Spleen (tissue), 7 donors: ENCODE data around the gene RIT1.

Experiments used
- CTCF ChIP-seq, 11 experiments: fragments of 200-600 bp in 7 of 11; fragments of 450-650 bp in 4 of 11; sonication (generic) in 4 of 11; IDR thresholded peaks in 8 of 11; conservative IDR thresholded peaks in 3 of 11; 1 replicate in 7 of 11; 2 replicates in 4 of 11; pipeline versions ENCODE4 v1.4.0 to v1.8.0; 2016 to 2021; ENCODE audit warnings: antibody characterized with exemption in 11 of 11, inconsistent platforms in 4 of 11, mild to moderate bottlenecking in 1 of 11
- POLR2A ChIP-seq, 3 donors: fragments of 450-650 bp; IDR thresholded peaks; one replicate each; pipeline ENCODE4 v1.5.1; 2017; ENCODE audit warnings: antibody characterized with exemption in 3 of 3, mild to moderate bottlenecking in 1 of 3
- donor health status: DM: no; HTN: no; CAD: no; lungs with moderate emphysema.
- donor health status: DM: no; HTN: no; CAD: no.
- donor health status: DM: no; HTN: no; CAD: no.

- no peak for TF ChIP-seq CTCF (IDR thresholded peaks at IDR 0.05 in 8 of 11, conservative IDR thresholded peaks at IDR 0.05 in 3 of 11)
- no peak for TF ChIP-seq POLR2A (IDR thresholded peaks at IDR 0.05)
Observed at GRCh38 chr1:155880251-155880650, 30.9 kb downstream of the RIT1 start.
